Vagina (tissue), 2 donors: Measurements from ENCODE around the gene CRHR1. TPM values are rescaled to one million over a fixed set of nuclear protein-coding genes. Genes with fewer than 3 reads are reported as not detected.

Experiments used
- DNase-seq, 2 donors: peaks; one replicate each; pipeline ENCODE4 v3.0.0-alpha.2; 2017; ENCODE audit errors: extremely low spot score in 2 of 2
- H3K27ac ChIP-seq: fragments of 200-600 bp; sonication (generic); one replicate; pipeline ENCODE4 v1.5.1; 2019
- H3K27me3 ChIP-seq: fragments of 200-600 bp; sonication (generic); one replicate; pipeline ENCODE4 v1.5.1; 2019
- H3K36me3 ChIP-seq, 2 donors: fragments of 200-600 bp; sonication (generic); one replicate each; pipeline ENCODE4 v1.5.1; 2017 to 2019
- H3K4me1 ChIP-seq: fragments of 200-600 bp; sonication (generic); one replicate; pipeline ENCODE4 v1.5.1; 2019
- H3K4me3 ChIP-seq, 2 donors: fragments of 200-600 bp; sonication (generic); 1 replicate in 1 of 2; 2 replicates in 1 of 2; pipeline ENCODE4 v1.5.1; 2016 to 2019
- H3K9me3 ChIP-seq: fragments of 200-600 bp; sonication (generic); one replicate; pipeline ENCODE4 v1.5.1; 2019
- CTCF ChIP-seq, 3 experiments: fragments of 450-650 bp in 2 of 3; fragments of 200-600 bp in 1 of 3; sonication (generic) in 1 of 3; IDR thresholded peaks; one replicate each; pipeline ENCODE4 v1.5.1; 2017 to 2019; ENCODE audit warnings: antibody characterized with exemption in 3 of 3, mild to moderate bottlenecking in 2 of 3, moderate library complexity in 2 of 3
- POLR2A ChIP-seq, 2 donors: fragments of 450-650 bp; IDR thresholded peaks; one replicate each; pipeline ENCODE4 v1.6.1; 2017; ENCODE audit warnings: antibody characterized with exemption in 2 of 2, mild to moderate bottlenecking in 2 of 2, moderate library complexity in 2 of 2
- POLR2AphosphoS5 ChIP-seq, 2 donors: sonication (generic); formaldehyde crosslinking; IDR thresholded peaks; one replicate each; pipeline ENCODE4 v1.9.0; 2017; ENCODE audit warnings: antibody characterized with exemption in 2 of 2, mild to moderate bottlenecking in 2 of 2, low read depth in 1 of 2; ENCODE audit not compliant: insufficient read depth in 1 of 2
- intact Hi-C: fragments of 100-400 bp; cut with DNase I; formaldehyde crosslinking; loops from one replicate; pipeline ENCODE4 v1.15.1; 2023
- total RNA-seq: library from RNA; depleted of rRNA; stranded (reverse); fragments of >200 nt; gene quantifications from one replicate; pipeline ENCODE4 v1.2.3, GENCODE V29; 2016

Gene CRHR1
- total RNA-seq, 1 donor from 2014 or later: 4.2 TPM

GRCh38 chr17:45753645-45754225 lies 30.4 kb upstream of the CRHR1 start:
- H3K27me3 ChIP-seq: no peaks in the 10 kb centered on the region

GRCh38 chr17:45755050-45755449 lies 29.1 kb upstream of the CRHR1 start:
- Histone ChIP-seq H3K27ac (no peak overlapping the region), H3K4me1 (no peaks in the 10 kb centered on the region), H3K27me3 (no peaks in the 10 kb centered on the region), H3K9me3 (no peaks in the 10 kb centered on the region), H3K4me3 (no peak overlapping the region), H3K36me3 (no peaks in the 10 kb centered on the region)
- no peak for DNase-seq
- intact Hi-C loops: no loop called here
- TF ChIP-seq POLR2AphosphoS5 (IDR thresholded peaks at IDR 0.05; ENCODE audit: insufficient read depth in 1 of 2, low read depth in 1 of 2) (no peak), CTCF (IDR thresholded peaks at IDR 0.05) (no peak), POLR2A (IDR thresholded peaks at IDR 0.05) (no peak)

More at GRCh38 chr17:45753645-45754225, 30.4 kb upstream of the CRHR1 start:
- intact Hi-C loops: no loop called here
- TF ChIP-seq CTCF (IDR thresholded peaks at IDR 0.05): no peak
- TF ChIP-seq POLR2AphosphoS5 (IDR thresholded peaks at IDR 0.05; ENCODE audit: insufficient read depth in 1 of 2, low read depth in 1 of 2): no peak
- no peak for TF ChIP-seq POLR2A (IDR thresholded peaks at IDR 0.05)
- no peak overlapping the region for H3K27ac ChIP-seq
- no peak overlapping the region for H3K4me3 ChIP-seq
- no peaks in the 10 kb centered on the region for H3K4me1 ChIP-seq
- no peaks in the 10 kb centered on the region for H3K9me3 ChIP-seq
- no peaks in the 10 kb centered on the region for H3K36me3 ChIP-seq
- DNase-seq: no peak

GRCh38 chr17:45756266-45756991 lies 27.7 kb upstream of the CRHR1 start:
- Histone ChIP-seq H3K27me3 (no peaks in the 10 kb centered on the region), H3K27ac (no peak overlapping the region), H3K4me3 (no peak overlapping the region), H3K36me3 (no peaks in the 10 kb centered on the region), H3K9me3 (no peaks in the 10 kb centered on the region), H3K4me1 (no peaks in the 10 kb centered on the region)
- TF ChIP-seq POLR2AphosphoS5 (IDR thresholded peaks at IDR 0.05; ENCODE audit: insufficient read depth in 1 of 2, low read depth in 1 of 2) (no peak), POLR2A (IDR thresholded peaks at IDR 0.05) (no peak), CTCF (IDR thresholded peaks at IDR 0.05) (no peak)
- no peak for DNase-seq
- intact Hi-C loops: no loop called here

GRCh38 chr17:45757431-45758218 lies 26.5 kb upstream of the CRHR1 start:
- no peak overlapping the region for H3K4me3 ChIP-seq
- no peak for DNase-seq
- no peak overlapping the region for H3K27ac ChIP-seq
- no peaks in the 10 kb centered on the region for H3K4me1 ChIP-seq
- intact Hi-C loops: no loop called here
- no peaks in the 10 kb centered on the region for H3K27me3 ChIP-seq
- no peak for TF ChIP-seq POLR2A (IDR thresholded peaks at IDR 0.05)
- no peak for TF ChIP-seq CTCF (IDR thresholded peaks at IDR 0.05)
- H3K36me3 ChIP-seq: no peaks in the 10 kb centered on the region
- H3K9me3 ChIP-seq: no peaks in the 10 kb centered on the region
